H1 (cell line): ENCODE data around the gene UPP1. TPM values are rescaled to one million over a fixed set of nuclear protein-coding genes. Genes with fewer than 3 reads are reported as not detected.

Source experiments
- CTCF ChIA-PET: fragments of 300-600 bp; sonication (Branson Sonifier 250); formaldehyde crosslinking; loops from one replicate; lab custom pipeline; 2021; ENCODE audit not compliant: partially characterized antibody; lab: Charles Lee
- POLR2A ChIA-PET: fragments of 300-600 bp; sonication (Branson Sonifier 250); formaldehyde crosslinking; loops from one replicate; lab custom pipeline; 2021; ENCODE audit warnings: inconsistent platforms; ENCODE audit not compliant: partially characterized antibody; lab: Charles Lee
- DNase-seq, 2 experiments: peaks; one replicate each; pipeline versions ENCODE4 v3.0.0 to v3.0.0-alpha.2; 2010 to 2022; ENCODE audit warnings: low spot score in 2 of 2, low read depth in 1 of 2, mixed read lengths in 1 of 2
- FAIRE-seq: peaks from 2 replicates; lab custom pipeline; 2011; peaks lifted over from hg19 to GRCh38; lab: Jason Lieb, UNC
- H2AFZ ChIP-seq: 2 replicates; pipeline ENCODE4 v1.8.1; 2012; ENCODE audit warnings: low read length, inconsistent platforms
- H2AK5ac ChIP-seq: 2 replicates; pipeline ENCODE4 v1.6.1; 2013; ENCODE audit warnings: low read depth, low read length
- H2BK120ac ChIP-seq: replicated peaks from 2 replicates; pipeline ENCODE3; 2013; ENCODE audit warnings: low read depth, low read length, inconsistent platforms
- H2BK12ac ChIP-seq: 2 replicates; pipeline ENCODE4 v1.6.1; 2013; ENCODE audit warnings: low read depth, low read length
- H2BK15ac ChIP-seq: 2 replicates; pipeline ENCODE4 v1.6.1; 2013; ENCODE audit warnings: low read length
- H2BK20ac ChIP-seq: 2 replicates; pipeline ENCODE4 v1.6.1; 2013; ENCODE audit warnings: low read length
- H2BK5ac ChIP-seq: 2 replicates; pipeline ENCODE4 v1.6.1; 2013; ENCODE audit warnings: low read depth, low read length
- H3K14ac ChIP-seq: 2 replicates; pipeline ENCODE4 v1.6.1; 2013; ENCODE audit warnings: inconsistent platforms; ENCODE audit not compliant: insufficient read length
- H3K18ac ChIP-seq: 2 replicates; pipeline ENCODE4 v1.6.1; 2013; ENCODE audit warnings: low read length; ENCODE audit errors: extremely low read depth
- H3K23ac ChIP-seq: 2 replicates; pipeline ENCODE4 v1.6.1; 2013; ENCODE audit warnings: inconsistent platforms; ENCODE audit not compliant: insufficient read length
- H3K23me2 ChIP-seq: 2 replicates; pipeline ENCODE4 v1.6.1; 2013; ENCODE audit warnings: low read depth, low read length
- H3K27ac ChIP-seq: 2 replicates; pipeline ENCODE4 v1.6.1; 2011; ENCODE audit warnings: low read depth, low read length, inconsistent platforms
- H3K27me3 ChIP-seq, 4 experiments: replicated peaks in 1 of 4; 1 replicate in 1 of 4; 2 replicates in 3 of 4; pipeline versions ENCODE4 v1.6.1 to v1.8.1; 2011 to 2013; ENCODE audit warnings: low read length in 3 of 4, mild to moderate bottlenecking in 3 of 4, inconsistent platforms in 2 of 4, mixed read lengths in 2 of 4, moderate library complexity in 1 of 4; ENCODE audit not compliant: control insufficient read depth in 3 of 4, insufficient read depth in 3 of 4; ENCODE audit errors: extremely low read depth in 1 of 4
- H3K36me3 ChIP-seq, 4 experiments: 2 replicates each; pipeline versions ENCODE4 v1.6.1 to v1.8.1; 2011 to 2013; ENCODE audit warnings: mild to moderate bottlenecking in 4 of 4, low read length in 3 of 4, moderate library complexity in 2 of 4, control low read depth in 1 of 4, inconsistent platforms in 1 of 4; ENCODE audit not compliant: insufficient read depth in 4 of 4, control insufficient read depth in 2 of 4
- H3K4ac ChIP-seq: replicated peaks from 2 replicates; pipeline ENCODE3; 2013; ENCODE audit warnings: low read length, low read depth, mixed read lengths, inconsistent platforms; ENCODE audit not compliant: insufficient read length
- H3K4me1 ChIP-seq, 4 experiments: replicated peaks in 1 of 4; 1 replicate in 1 of 4; 2 replicates in 3 of 4; pipeline versions ENCODE4 v1.6.1 to v1.8.1; 2011 to 2013; ENCODE audit warnings: low read length in 3 of 4, inconsistent platforms in 2 of 4, mixed read lengths in 1 of 4; ENCODE audit not compliant: insufficient read depth in 4 of 4, control insufficient read depth in 3 of 4
- H3K4me2 ChIP-seq, 2 experiments: 2 replicates each; pipeline versions ENCODE4 v1.6.1 to v1.8.1; 2011 to 2013; ENCODE audit warnings: low read depth in 2 of 2, low read length in 2 of 2, control low read depth in 1 of 2, inconsistent platforms in 1 of 2, mild to moderate bottlenecking in 1 of 2; ENCODE audit not compliant: insufficient read depth in 1 of 2
- H3K4me3 ChIP-seq, 4 experiments: fragments of 200-600, 300-600 bp in 1 of 4; sonication (generic), shearing (Covaris generic), sonication (Bioruptor Twin) in 1 of 4; 2 replicates each; pipeline versions ENCODE4 v1.5.1 to v1.8.1; 2011 to 2016; ENCODE audit warnings: low read length in 4 of 4, low read depth in 3 of 4, control low read depth in 2 of 4, inconsistent platforms in 2 of 4, mild to moderate bottlenecking in 2 of 4, mixed read lengths in 1 of 4, moderate library complexity in 1 of 4; ENCODE audit not compliant: insufficient read depth in 2 of 4; ENCODE audit errors: extremely low read depth in 1 of 4
- H3K56ac ChIP-seq: replicated peaks from 2 replicates; pipeline ENCODE3; 2013; ENCODE audit warnings: low read depth, mild to moderate bottlenecking, mixed read lengths, low read length, inconsistent platforms; ENCODE audit not compliant: insufficient read length
- H3K79me1 ChIP-seq: 2 replicates; pipeline ENCODE4 v1.6.1; 2013; ENCODE audit warnings: low read depth, low read length, control low read depth
- H3K79me2 ChIP-seq, 2 experiments: 2 replicates each; pipeline versions ENCODE4 v1.6.1 to v1.8.1; 2012 to 2013; ENCODE audit warnings: low read length in 2 of 2, mild to moderate bottlenecking in 2 of 2, inconsistent platforms in 1 of 2; ENCODE audit not compliant: insufficient read depth in 2 of 2, control insufficient read depth in 1 of 2
- H3K9ac ChIP-seq, 4 experiments: replicated peaks in 1 of 4; 1 replicate in 1 of 4; 2 replicates in 3 of 4; pipeline versions ENCODE4 v1.6.1 to v1.8.1; 2011 to 2013; ENCODE audit warnings: low read depth in 3 of 4, low read length in 3 of 4, control low read depth in 2 of 4, mild to moderate bottlenecking in 2 of 4, moderate library complexity in 2 of 4, inconsistent platforms in 1 of 4; ENCODE audit errors: extremely low read depth in 1 of 4
- H3K9me3 ChIP-seq, 2 experiments: 2 replicates each; pipeline versions ENCODE4 v1.6.1 to v1.8.1; 2012 to 2013; ENCODE audit warnings: mild to moderate bottlenecking in 2 of 2, moderate library complexity in 2 of 2, control low read depth in 1 of 2, inconsistent platforms in 1 of 2, low read depth in 1 of 2, low read length in 1 of 2, mixed read lengths in 1 of 2; ENCODE audit not compliant: insufficient read depth in 2 of 2
- H4K20me1 ChIP-seq, 2 experiments: replicated peaks in 1 of 2; 2 replicates each; pipeline versions ENCODE3 to v1.8.1; 2011 to 2013; ENCODE audit warnings: inconsistent platforms in 2 of 2, low read length in 2 of 2, mild to moderate bottlenecking in 1 of 2; ENCODE audit not compliant: insufficient read depth in 2 of 2, control insufficient read depth in 1 of 2
- H4K5ac ChIP-seq: 2 replicates; pipeline ENCODE4 v1.6.1; 2013; ENCODE audit warnings: low read length, low read depth, mixed read lengths, inconsistent platforms; ENCODE audit not compliant: insufficient read length
- H4K8ac ChIP-seq: 2 replicates; pipeline ENCODE4 v1.8.0; 2013; ENCODE audit warnings: mild to moderate bottlenecking, moderate library complexity, low read length, inconsistent platforms; ENCODE audit not compliant: insufficient read depth; ENCODE audit errors: extremely low read depth
- H4K91ac ChIP-seq: replicated peaks from 2 replicates; pipeline ENCODE3; 2013; ENCODE audit warnings: low read length, mixed read lengths, inconsistent platforms; ENCODE audit not compliant: insufficient read length
- BACH1 ChIP-seq: IDR thresholded peaks from 2 replicates; pipeline ENCODE4 v1.6.1; 2012; ENCODE audit warnings: low read length, improper control_type of control experiment
- CEBPB ChIP-seq: IDR thresholded peaks from 2 replicates; pipeline ENCODE4 v1.6.1; 2012; ENCODE audit warnings: low read depth, low read length
- CREB1 ChIP-seq: IDR thresholded peaks from 2 replicates; pipeline ENCODE4 v1.6.1; 2012; ENCODE audit warnings: inconsistent platforms
- KDM5A ChIP-seq: fragments of 200-600 bp; IDR thresholded peaks from 2 replicates; pipeline ENCODE4 v1.7.1; 2012; ENCODE audit warnings: mild to moderate bottlenecking, low read length, inconsistent platforms, mixed read lengths
- RXRA ChIP-seq: IDR thresholded peaks from 2 replicates; pipeline ENCODE4 v1.6.1; 2011; ENCODE audit warnings: low read depth, mild to moderate bottlenecking, low read length, moderate library complexity; ENCODE audit not compliant: insufficient read depth
- SAP30 ChIP-seq: fragments of 300-600 bp; sonication (generic); IDR thresholded peaks from 2 replicates; pipeline ENCODE4 v1.7.1; 2012; ENCODE audit warnings: low read length, moderate library complexity, mild to moderate bottlenecking, inconsistent platforms; ENCODE audit not compliant: insufficient read depth, insufficient replicate concordance
- SIRT6 ChIP-seq: IDR thresholded peaks from one replicate; pipeline ENCODE4 v1.7.1; 2012; ENCODE audit warnings: low read length, inconsistent platforms
- TAF7 ChIP-seq: optimal IDR thresholded peaks from 2 replicates; pipeline ENCODE3; 2011; ENCODE audit warnings: low read depth, mild to moderate bottlenecking, inconsistent platforms, low read length, moderate library complexity, borderline replicate concordance
- USF2 ChIP-seq: IDR thresholded peaks from 2 replicates; pipeline ENCODE4 v1.6.1; 2011; ENCODE audit warnings: low read length, improper control_type of control experiment
- WGBS, 2 experiments: shearing (Covaris generic) in 1 of 2; methylation state at CpG; one replicate each; pipeline versions ENCODE4 v1.1.6 to v1.1.7; 2013 to 2015; ENCODE audit warnings: low lambda C conversion rate in 2 of 2, mixed read lengths in 2 of 2, inconsistent platforms in 1 of 2, low coverage in 1 of 2, missing lambda C conversion rate in 1 of 2; ENCODE audit not compliant: insufficient replicate concordance in 2 of 2, insufficient coverage in 1 of 2, insufficient read length in 1 of 2; ENCODE audit errors: extremely low coverage in 1 of 2, missing lambda C conversion rate in 1 of 2; 5-methylcytosine and 5-hydroxymethylcytosine counted together
- polyA plus RNA-seq, 7 experiments: library from polyadenylated mRNA; depleted of rRNA in 3 of 7; stranded (reverse) in 5 of 7; unstranded in 2 of 7; fragments of >200 nt in 5 of 7; fragments of 200-250 nt in 2 of 7; gene quantifications; 1 replicate in 5 of 7; 2 replicates in 1 of 7; 4 replicates in 1 of 7; pipeline versions ENCODE4 v1.2.1 to v1.2.3, GENCODE V29; 2011 to 2013; ENCODE audit warnings: missing spikeins in 2 of 7, mixed read lengths in 2 of 7
- total RNA-seq: library from RNA; stranded (reverse); fragmentation: NEBNext Ultra II Directional; extraction: Animal tissue kit (Norgen Biotek cat#: 25700); gene quantifications from 2 replicates; pipeline ENCODE4 v1.2.1, GENCODE V29; 2021

UPP1 gene
- total and polyA plus RNA-seq, 2 of the 8 experiments (the other 6 are each of a cell fraction or from before 2014, with no cell fraction given): 40.7 to 46.2 TPM

- no peak overlapping the region for H3K23ac ChIP-seq
- no peak overlapping the region for H3K4me2 ChIP-seq
- no peak overlapping the region for H2BK12ac ChIP-seq
- no peaks in the 10 kb centered on the region for H3K79me1 ChIP-seq
- no peaks in the 10 kb centered on the region for H3K36me3 ChIP-seq
- no peak overlapping the region for H2AFZ ChIP-seq
- DNase-seq: no peak
- H3K79me2 ChIP-seq: no peaks in the 10 kb centered on the region
- no peak for FAIRE-seq
- no peaks in the 10 kb centered on the region for H3K27me3 ChIP-seq
- no peak overlapping the region for H3K56ac ChIP-seq
- H2BK20ac ChIP-seq: no peak overlapping the region
- no peaks in the 10 kb centered on the region for H3K4me1 ChIP-seq
- no peak overlapping the region for H4K91ac ChIP-seq
- no peak overlapping the region for H2BK15ac ChIP-seq
- H2BK120ac ChIP-seq: no peak overlapping the region
- H3K14ac ChIP-seq: no peak overlapping the region
- H2BK5ac ChIP-seq: no peak overlapping the region
- ChIA-PET CTCF (no interaction called here), POLR2A (no interaction called here)
- no peak overlapping the region for H3K18ac ChIP-seq
- no peak overlapping the region for H3K27ac ChIP-seq
- WGBS, 2 experiments: 95 to 100% methylated on average over 1 of the region's 1 CpG
- H2AK5ac ChIP-seq: no peak overlapping the region
- TF ChIP-seq SAP30 (no peak), TAF7 (no peak), RXRA (no peak), BACH1 (no peak), CREB1 (no peak), CEBPB (no peak), USF2 (no peak), KDM5A (no peak), SIRT6 (no peak)
- TF ChIP-seq, all 59 proteins: peak for 0
- H4K8ac ChIP-seq: no peak overlapping the region
- H3K9me3 ChIP-seq: no peaks in the 10 kb centered on the region
- no peak overlapping the region for H3K9ac ChIP-seq
- no peak overlapping the region for H4K5ac ChIP-seq
- no peak overlapping the region for H3K4ac ChIP-seq
- H4K20me1 ChIP-seq: no peaks in the 10 kb centered on the region
- H3K23me2 ChIP-seq: no peaks in the 10 kb centered on the region
- H3K4me3 ChIP-seq: no peak overlapping the region
These were observed 25.1 kb upstream of the UPP1 start for GRCh38 chr7:48063985-48064384.
